Esophagus muscularis mucosa (tissue), 4 donors: ENCODE results near the gene EIF4G1. TPM values are rescaled to one million over a fixed set of nuclear protein-coding genes. Genes with fewer than 3 reads are reported as not detected.
A peak's percentile ranks its signal among the peaks of the same experiment; 100 is the strongest.

Experiments used
- DNase-seq: peaks from one replicate; pipeline ENCODE4 v3.0.0-alpha.2; 2017; ENCODE audit errors: extremely low spot score
- H3K27ac ChIP-seq, 4 donors: fragments of 200-600 bp; sonication (generic); replicated peaks in 1 of 4; 1 replicate in 3 of 4; 2 replicates in 1 of 4; pipeline ENCODE4 v1.5.1; 2016 to 2019; ENCODE audit warnings: mild to moderate bottlenecking in 1 of 4
- H3K27me3 ChIP-seq, 4 donors: fragments of 200-600 bp; sonication (generic); one replicate each; pipeline versions ENCODE4 v1.5.1 to v1.6.0; 2016 to 2019
- H3K36me3 ChIP-seq, 4 donors: fragments of 200-600 bp; sonication (generic); one replicate each; pipeline ENCODE4 v1.5.1; 2016 to 2019
- H3K4me1 ChIP-seq, 4 donors: fragments of 200-600 bp; sonication (generic); one replicate each; pipeline ENCODE4 v1.5.1; 2016 to 2019
- H3K4me3 ChIP-seq, 4 donors: fragments of 200-600 bp; sonication (generic); 1 replicate in 2 of 4; 2 replicates in 2 of 4; pipeline ENCODE4 v1.5.1; 2016 to 2019; ENCODE audit warnings: mild to moderate bottlenecking in 4 of 4, moderate library complexity in 1 of 4
- H3K9me3 ChIP-seq, 4 donors: fragments of 200-600 bp; sonication (generic); 1 replicate in 3 of 4; 2 replicates in 1 of 4; pipeline ENCODE4 v1.5.1; 2016 to 2019
- CTCF ChIP-seq, 3 experiments: fragments of 200-600 bp in 2 of 3; fragments of 450-650 bp in 1 of 3; sonication (generic) in 2 of 3; IDR thresholded peaks; one replicate each; pipeline ENCODE4 v1.5.1; 2017 to 2019; ENCODE audit warnings: antibody characterized with exemption in 3 of 3, mild to moderate bottlenecking in 2 of 3, moderate library complexity in 1 of 3
- EP300 ChIP-seq: sonication (generic); formaldehyde crosslinking; IDR thresholded peaks from one replicate; pipeline ENCODE4 v1.6.1; 2017; ENCODE audit warnings: antibody characterized with exemption
- POLR2A ChIP-seq: fragments of 450-650 bp; IDR thresholded peaks from one replicate; pipeline ENCODE4 v1.6.1; 2017; ENCODE audit warnings: antibody characterized with exemption, moderate library complexity, mild to moderate bottlenecking, low read depth
- POLR2AphosphoS5 ChIP-seq, 2 donors: sonication (generic); formaldehyde crosslinking; IDR thresholded peaks; one replicate each; pipeline ENCODE4 v1.6.1; 2017; ENCODE audit warnings: antibody characterized with exemption in 2 of 2
- WGBS: methylation state at CpG from one replicate; pipeline ENCODE4 v1.1.5; 2018; 5-methylcytosine and 5-hydroxymethylcytosine counted together
- intact Hi-C: fragments of 100-400 bp; cut with DNase I; formaldehyde crosslinking; loops from one replicate; pipeline ENCODE4 v1.15.1; 2023
- total RNA-seq, 4 donors: library from RNA; depleted of rRNA; stranded (reverse); fragments of >200 nt; gene quantifications; one replicate each; pipeline versions ENCODE4 v1.1.0 to v1.2.1, GENCODE V29; 2016

The EIF4G1 gene
- total RNA-seq, 4 donors from 2014 or later: 291 to 418 (median 360) TPM

GRCh38 chr3:184305577-184305976 is 8.8 kb upstream of the EIF4G1 start:
- TF ChIP-seq CTCF (IDR thresholded peaks at IDR 0.05): peak in 2 of 3 experiments; percentile 11 to 29
- TF ChIP-seq POLR2AphosphoS5 (IDR thresholded peaks at IDR 0.05): no peak
- Histone ChIP-seq H3K27me3 (no peaks in the 10 kb centered on the region), H3K9me3 (no peaks in the 10 kb centered on the region), H3K4me1 (peaks cover 4 to 19% (median 5%) of the 10 kb centered on the region in 4 donors), H3K36me3 (peaks cover 70 to 93% (median 91%) of the 10 kb centered on the region in 4 donors), H3K4me3 (no peak overlapping the region), H3K27ac (no peak overlapping the region)
- intact Hi-C loops: no loop called here
- no peak for DNase-seq
- WGBS: 67% methylated on average over 1 of the region's 1 CpG

- TF ChIP-seq POLR2AphosphoS5 (IDR thresholded peaks at IDR 0.05): no peak
- no peak for TF ChIP-seq EP300
- TF ChIP-seq POLR2A: no peak
- TF ChIP-seq CTCF (IDR thresholded peaks at IDR 0.05): no peak
- Histone ChIP-seq H3K4me1 (peaks cover 0 to 10% (median 0%) of the 10 kb centered on the region in 4 donors), H3K27me3 (no peaks in the 10 kb centered on the region), H3K9me3 (no peaks in the 10 kb centered on the region), H3K27ac (no peak overlapping the region), H3K4me3 (no peak overlapping the region), H3K36me3 (peaks cover 69 to 84% (median 82%) of the 10 kb centered on the region in 4 donors)
- no peak for DNase-seq
- 82% methylated on average over 4 of the region's 4 CpGs for WGBS
- intact Hi-C loops: no loop called here
Observed at GRCh38 chr3:184306341-184306972, 7.9 kb upstream of the EIF4G1 start.

- Histone ChIP-seq H3K27ac (no peak overlapping the region), H3K36me3 (peaks cover 54 to 69% (median 67%) of the 10 kb centered on the region in 4 donors), H3K4me3 (no peak overlapping the region), H3K9me3 (no peaks in the 10 kb centered on the region), H3K4me1 (no peaks in the 10 kb centered on the region), H3K27me3 (no peaks in the 10 kb centered on the region)
- no peak for DNase-seq
- intact Hi-C loops: no loop called here
- 92% methylated on average over 9 of the region's 9 CpGs for WGBS
- TF ChIP-seq EP300 (no peak), POLR2AphosphoS5 (IDR thresholded peaks at IDR 0.05) (no peak), CTCF (IDR thresholded peaks at IDR 0.05) (no peak), POLR2A (no peak)
Observed at GRCh38 chr3:184307915-184308314, 6.5 kb upstream of the EIF4G1 start.

GRCh38 chr3:184308744-184309143 is 5.7 kb upstream of the EIF4G1 start:
- TF ChIP-seq POLR2A: no peak
- no peak for TF ChIP-seq POLR2AphosphoS5 (IDR thresholded peaks at IDR 0.05)
- TF ChIP-seq CTCF (IDR thresholded peaks at IDR 0.05): no peak
- no peak for TF ChIP-seq EP300
- no peak for DNase-seq
- intact Hi-C loops: no loop called here
- 72% methylated on average over 7 of the region's 7 CpGs for WGBS
- no peak overlapping the region for H3K27ac ChIP-seq
- H3K9me3 ChIP-seq: no peaks in the 10 kb centered on the region
- no peaks in the 10 kb centered on the region for H3K27me3 ChIP-seq
- H3K36me3 ChIP-seq: peaks cover 46 to 61% (median 59%) of the 10 kb centered on the region in 4 donors
- H3K4me1 ChIP-seq: peaks cover 0 to 2% (median under 1%) of the 10 kb centered on the region in 4 donors
- no peak overlapping the region for H3K4me3 ChIP-seq

- TF ChIP-seq CTCF (IDR thresholded peaks at IDR 0.05): no peak
- TF ChIP-seq POLR2A: no peak
- TF ChIP-seq POLR2AphosphoS5 (IDR thresholded peaks at IDR 0.05): no peak
- TF ChIP-seq EP300: no peak
- no peaks in the 10 kb centered on the region for H3K27me3 ChIP-seq
- no peak overlapping the region for H3K27ac ChIP-seq
- intact Hi-C loops: no loop called here
- no peak overlapping the region for H3K4me3 ChIP-seq
- H3K9me3 ChIP-seq: no peaks in the 10 kb centered on the region
- DNase-seq: no peak
- H3K4me1 ChIP-seq: peaks cover 15 to 19% (median 17%) of the 10 kb centered on the region in 4 donors
- H3K36me3 ChIP-seq: peaks cover 19 to 41% (median 34%) of the 10 kb centered on the region in 4 donors
Observed at GRCh38 chr3:184311633-184312032, 2.8 kb upstream of the EIF4G1 start.
